Measurements from ENCODE around the gene COPG2.

The COPG2 gene, protein sequence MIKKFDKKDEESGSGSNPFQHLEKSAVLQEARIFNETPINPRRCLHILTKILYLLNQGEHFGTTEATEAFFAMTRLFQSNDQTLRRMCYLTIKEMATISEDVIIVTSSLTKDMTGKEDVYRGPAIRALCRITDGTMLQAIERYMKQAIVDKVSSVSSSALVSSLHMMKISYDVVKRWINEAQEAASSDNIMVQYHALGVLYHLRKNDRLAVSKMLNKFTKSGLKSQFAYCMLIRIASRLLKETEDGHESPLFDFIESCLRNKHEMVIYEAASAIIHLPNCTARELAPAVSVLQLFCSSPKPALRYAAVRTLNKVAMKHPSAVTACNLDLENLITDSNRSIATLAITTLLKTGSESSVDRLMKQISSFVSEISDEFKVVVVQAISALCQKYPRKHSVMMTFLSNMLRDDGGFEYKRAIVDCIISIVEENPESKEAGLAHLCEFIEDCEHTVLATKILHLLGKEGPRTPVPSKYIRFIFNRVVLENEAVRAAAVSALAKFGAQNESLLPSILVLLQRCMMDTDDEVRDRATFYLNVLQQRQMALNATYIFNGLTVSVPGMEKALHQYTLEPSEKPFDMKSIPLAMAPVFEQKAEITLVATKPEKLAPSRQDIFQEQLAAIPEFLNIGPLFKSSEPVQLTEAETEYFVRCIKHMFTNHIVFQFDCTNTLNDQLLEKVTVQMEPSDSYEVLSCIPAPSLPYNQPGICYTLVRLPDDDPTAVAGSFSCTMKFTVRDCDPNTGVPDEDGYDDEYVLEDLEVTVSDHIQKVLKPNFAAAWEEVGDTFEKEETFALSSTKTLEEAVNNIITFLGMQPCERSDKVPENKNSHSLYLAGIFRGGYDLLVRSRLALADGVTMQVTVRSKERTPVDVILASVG

DNA sequence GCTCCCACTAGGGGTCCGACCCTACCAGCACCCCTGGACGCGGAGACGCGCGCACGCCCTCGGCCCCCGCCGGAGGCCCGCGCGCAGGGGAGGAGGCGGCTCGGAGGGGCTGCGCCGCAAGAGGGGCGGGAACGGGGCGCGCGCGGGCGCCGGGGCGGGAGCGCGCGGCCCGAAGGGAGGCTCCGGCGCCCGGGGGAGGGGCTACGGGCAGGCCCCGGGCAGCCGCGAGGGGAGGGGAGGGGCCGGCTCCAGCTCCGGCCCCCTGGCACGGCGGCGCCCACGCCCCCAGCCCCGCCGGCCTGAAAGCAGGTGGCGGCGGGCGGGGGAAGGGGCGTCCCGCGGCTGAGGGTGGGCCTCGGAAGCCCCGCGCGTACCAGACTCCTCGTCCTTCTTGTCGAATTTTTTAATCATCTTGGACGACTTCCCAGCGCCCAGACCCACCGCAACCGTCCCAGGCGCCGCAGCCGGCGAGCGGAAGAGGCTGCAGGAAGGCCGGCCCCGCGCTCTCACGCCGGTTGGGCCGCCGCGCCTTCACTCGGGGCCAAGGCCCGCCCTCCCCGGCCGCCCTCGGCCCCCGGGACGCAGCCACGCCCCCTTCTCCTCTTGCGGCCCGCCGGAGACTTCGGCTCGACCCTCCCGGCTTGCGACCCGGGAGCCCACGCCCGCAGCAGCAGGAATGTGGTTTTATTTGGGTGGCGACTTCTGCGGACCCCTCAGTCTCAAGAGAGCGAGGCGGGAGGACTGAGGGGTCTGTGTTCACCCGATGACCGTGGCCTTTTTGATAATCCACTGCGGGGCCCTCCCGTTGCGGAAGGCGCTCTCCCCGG lies at the start of gene COPG2:
Gene COPG2, minus strand, starts transcription at position 491 of the 827 bp plus-strand sequence. Its CDS starts 80 bp downstream, at position 411.
- Histone ChIP-seq H3K36me3 (ENCODE audit: insufficient read depth, low read length) (peaks cover 19% of the 10 kb centered on the region; the same call in 1 of the 2 replicates), H3K4me1 (ENCODE audit: insufficient read depth, low read length, severe bottlenecking) (peaks cover 20% of the 10 kb centered on the region), H3F3A (ENCODE audit: insufficient read depth, low read length) (0 out of 2 replicates have a peak, but pooled peaks cover 4% of the 10 kb centered on the region), H2AFZ (ENCODE audit: low read length) (peak within 1 kb of the TSS; percentile 86), H4K20me1 (ENCODE audit: insufficient read depth, low read length) (no peaks in the 10 kb centered on the region), H3K9me2 (ENCODE audit: low read depth, low read length) (no peaks in the 10 kb centered on the region), H3K4me2 (ENCODE audit: low read length) (peak within 1 kb of the TSS; percentile 75), H3K9ac (ENCODE audit: low read length) (peak within 1 kb of the TSS; percentile 88), H3K4me3 (ENCODE audit: low read depth, low read length, poor library complexity, severe bottlenecking) (peak within 1 kb of the TSS; percentile 94), H3K79me2 (ENCODE audit: insufficient read depth, low read length) (no peaks in the 10 kb centered on the region), H3K9me3 (ENCODE audit: low read length) (no peaks in the 10 kb centered on the region), H3K27me3 (ENCODE audit: insufficient read depth, low read length) (no peaks in the 10 kb centered on the region), H3K27ac (ENCODE audit: low read depth, low read length, poor library complexity, severe bottlenecking) (peak within 1 kb of the TSS; percentile 49)
- TF ChIP-seq EZH2 (IDR thresholded peaks at IDR 0.05; ENCODE audit: borderline replicate concordance, low read length) (no peak), CTCF (IDR thresholded peaks at IDR 0.05; ENCODE audit: low read length) (no peak)

DNA sequence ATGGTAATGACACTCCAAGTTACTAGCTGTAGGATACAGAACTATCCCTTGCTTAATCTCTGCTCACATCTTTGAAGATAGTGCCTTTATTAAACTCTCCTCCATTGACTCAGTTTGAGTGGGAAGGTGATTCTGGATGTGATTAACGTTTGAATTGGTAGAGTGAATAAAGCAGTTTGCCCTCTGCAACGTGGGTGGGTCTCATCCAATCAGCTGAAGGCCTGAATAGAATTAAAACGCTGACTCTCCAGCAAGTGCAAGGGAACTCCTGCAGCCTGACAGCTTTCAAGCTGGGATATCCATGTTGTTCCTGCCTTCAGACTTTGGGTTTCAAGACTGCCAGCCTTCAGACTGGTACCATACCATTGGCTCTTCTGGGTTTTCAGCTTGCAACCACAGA lies 43.9 kb upstream of the COPG2 start:
- H3K9me2 ChIP-seq (ENCODE audit: low read depth, low read length): no peaks in the 10 kb centered on the region
- H3K9ac ChIP-seq (ENCODE audit: low read length): no peak overlapping the region
- no peak overlapping the region for H3K4me2 ChIP-seq (ENCODE audit: low read length)
- no peak overlapping the region for H2AFZ ChIP-seq (ENCODE audit: low read length)
- no peaks in the 10 kb centered on the region for H3K79me2 ChIP-seq (ENCODE audit: insufficient read depth, low read length)
- H3K27ac ChIP-seq (ENCODE audit: low read depth, low read length, poor library complexity, severe bottlenecking): no peak overlapping the region
- no peaks in the 10 kb centered on the region for H4K20me1 ChIP-seq (ENCODE audit: insufficient read depth, low read length)
- TF ChIP-seq CTCF (IDR thresholded peaks at IDR 0.05; ENCODE audit: low read length): no peak
- TF ChIP-seq EZH2 (IDR thresholded peaks at IDR 0.05; ENCODE audit: borderline replicate concordance, low read length): no peak
- H3K4me1 ChIP-seq (ENCODE audit: insufficient read depth, low read length, severe bottlenecking): no peaks in the 10 kb centered on the region
- no peaks in the 10 kb centered on the region for H3K36me3 ChIP-seq (ENCODE audit: insufficient read depth, low read length)
- H3K9me3 ChIP-seq (ENCODE audit: low read length): no peaks in the 10 kb centered on the region
- H3K27me3 ChIP-seq (ENCODE audit: insufficient read depth, low read length): no peaks in the 10 kb centered on the region
- H3K4me3 ChIP-seq (ENCODE audit: low read depth, low read length, poor library complexity, severe bottlenecking): no peak overlapping the region
- H3F3A ChIP-seq (ENCODE audit: insufficient read depth, low read length): no peaks in the 10 kb centered on the region

- no peak for TF ChIP-seq EZH2 (IDR thresholded peaks at IDR 0.05; ENCODE audit: borderline replicate concordance, low read length)
- no peak for TF ChIP-seq CTCF (IDR thresholded peaks at IDR 0.05; ENCODE audit: low read length)
Observed at GRCh38 chr7:130708766-130709165, 40.2 kb upstream of the COPG2 start.

More at GRCh38 chr7:130708766-130709165, 40.2 kb upstream of the COPG2 start:
- no peaks in the 10 kb centered on the region for H3K4me1 ChIP-seq (ENCODE audit: insufficient read depth, low read length, severe bottlenecking)
- no peaks in the 10 kb centered on the region for H4K20me1 ChIP-seq (ENCODE audit: insufficient read depth, low read length)
- H3K9me3 ChIP-seq (ENCODE audit: low read length): 0 out of 2 replicates have a peak, but pooled peaks cover 6% of the 10 kb centered on the region
- H3K36me3 ChIP-seq (ENCODE audit: insufficient read depth, low read length): no peaks in the 10 kb centered on the region
- no peaks in the 10 kb centered on the region for H3F3A ChIP-seq (ENCODE audit: insufficient read depth, low read length)
- H3K4me2 ChIP-seq (ENCODE audit: low read length): no peak overlapping the region
- peaks cover 3% of the 10 kb centered on the region; the same call in 1 of the 2 replicates for H3K9me2 ChIP-seq (ENCODE audit: low read depth, low read length)
- H3K79me2 ChIP-seq (ENCODE audit: insufficient read depth, low read length): no peaks in the 10 kb centered on the region
- no peak overlapping the region for H3K4me3 ChIP-seq (ENCODE audit: low read depth, low read length, poor library complexity, severe bottlenecking)
- peaks cover 5% of the 10 kb centered on the region; the same call in 1 of the 2 replicates for H3K27me3 ChIP-seq (ENCODE audit: insufficient read depth, low read length)
- no peak overlapping the region for H3K9ac ChIP-seq (ENCODE audit: low read length)
- no peak overlapping the region for H3K27ac ChIP-seq (ENCODE audit: low read depth, low read length, poor library complexity, severe bottlenecking)
- no peak overlapping the region for H2AFZ ChIP-seq (ENCODE audit: low read length)

All from OCI-LY1 (cell line).